ENCODE data around the gene HDAC9. TPM values are rescaled to one million over a fixed set of nuclear protein-coding genes. Genes with fewer than 3 reads are reported as not detected.

HDAC9 gene
- total and polyA plus RNA-seq, 2 of the 13 experiments (the other 11 are each of a cell fraction or from before 2014, with no cell fraction given), result 0.05 to 0.07 TPM

DNA sequence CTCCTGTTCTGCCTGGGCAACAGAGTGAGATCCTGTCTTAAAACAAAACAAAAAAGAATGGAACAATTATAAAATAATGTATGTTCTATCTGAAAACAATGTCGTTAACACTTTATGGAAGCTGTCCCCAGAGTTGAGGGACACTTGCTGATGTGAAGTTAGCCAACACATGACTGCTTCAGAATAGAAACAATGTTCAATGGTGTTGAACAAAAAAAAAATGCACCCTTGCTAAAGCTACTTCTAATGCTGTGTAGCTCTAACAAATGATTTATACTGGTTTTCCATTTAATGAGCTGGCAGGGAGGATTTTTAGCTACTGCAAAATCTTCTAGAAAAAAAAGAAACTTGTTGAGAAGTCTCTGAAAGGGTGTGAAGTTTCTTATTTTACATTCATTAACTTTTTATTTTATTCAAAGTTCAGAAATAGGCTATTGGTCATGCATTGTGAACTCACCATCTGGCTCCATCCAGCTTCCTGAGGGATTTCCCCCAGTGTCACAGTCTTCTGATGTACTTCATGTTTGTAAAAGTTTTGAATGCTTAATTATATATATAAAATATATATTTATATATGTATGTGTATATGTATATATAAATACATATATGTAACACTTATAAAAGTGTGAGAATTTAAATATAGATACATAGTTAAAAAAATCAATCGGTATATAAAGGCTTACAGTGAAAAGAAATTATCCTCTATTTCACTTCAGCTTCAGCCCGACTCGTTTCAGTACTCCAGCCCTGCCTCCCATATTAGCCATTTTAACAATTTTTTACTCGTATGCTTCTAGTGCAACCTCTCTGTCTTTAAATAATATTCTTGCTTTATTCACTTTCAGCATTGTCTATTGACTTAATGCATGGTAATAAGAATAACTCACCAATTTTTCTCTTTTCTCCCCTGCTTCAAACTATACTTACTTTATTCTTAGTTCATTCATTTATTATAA lies 35.0 kb downstream of the HDAC9 start (continued):
- TF ChIP-seq HNF4G (IDR thresholded peaks at IDR 0.05; ENCODE audit: borderline replicate concordance, low read depth, low read length), result no peak
- TF ChIP-seq HNF4G (CRISPR knock-in tag; IDR thresholded peaks at IDR 0.05; ENCODE audit: borderline replicate concordance, low read depth), result no peak
- TF ChIP-seq ZFP36L1 (CRISPR knock-in tag; IDR thresholded peaks at IDR 0.05), result no peak
- TF ChIP-seq, protein P1, sequence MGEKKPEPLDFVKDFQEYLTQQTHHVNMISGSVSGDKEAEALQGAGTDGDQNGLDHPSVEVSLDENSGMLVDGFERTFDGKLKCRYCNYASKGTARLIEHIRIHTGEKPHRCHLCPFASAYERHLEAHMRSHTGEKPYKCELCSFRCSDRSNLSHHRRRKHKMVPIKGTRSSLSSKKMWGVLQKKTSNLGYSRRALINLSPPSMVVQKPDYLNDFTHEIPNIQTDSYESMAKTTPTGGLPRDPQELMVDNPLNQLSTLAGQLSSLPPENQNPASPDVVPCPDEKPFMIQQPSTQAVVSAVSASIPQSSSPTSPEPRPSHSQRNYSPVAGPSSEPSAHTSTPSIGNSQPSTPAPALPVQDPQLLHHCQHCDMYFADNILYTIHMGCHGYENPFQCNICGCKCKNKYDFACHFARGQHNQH (CRISPR knock-in tag; IDR thresholded peaks at IDR 0.05), result no peak
- TF ChIP-seq, protein P2, sequence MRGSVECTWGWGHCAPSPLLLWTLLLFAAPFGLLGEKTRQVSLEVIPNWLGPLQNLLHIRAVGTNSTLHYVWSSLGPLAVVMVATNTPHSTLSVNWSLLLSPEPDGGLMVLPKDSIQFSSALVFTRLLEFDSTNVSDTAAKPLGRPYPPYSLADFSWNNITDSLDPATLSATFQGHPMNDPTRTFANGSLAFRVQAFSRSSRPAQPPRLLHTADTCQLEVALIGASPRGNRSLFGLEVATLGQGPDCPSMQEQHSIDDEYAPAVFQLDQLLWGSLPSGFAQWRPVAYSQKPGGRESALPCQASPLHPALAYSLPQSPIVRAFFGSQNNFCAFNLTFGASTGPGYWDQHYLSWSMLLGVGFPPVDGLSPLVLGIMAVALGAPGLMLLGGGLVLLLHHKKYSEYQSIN (CRISPR knock-in tag; IDR thresholded peaks at IDR 0.05; ENCODE audit: borderline replicate concordance), result no peak
- no peak for TF ChIP-seq ZNF605 (CRISPR knock-in tag; IDR thresholded peaks at IDR 0.05)
- no peak for TF ChIP-seq DPF2 (CRISPR knock-in tag; IDR thresholded peaks at IDR 0.05; ENCODE audit: borderline replicate concordance, low read depth)
- no peak for TF ChIP-seq ZIK1 (CRISPR knock-in tag; IDR thresholded peaks at IDR 0.05; ENCODE audit: borderline replicate concordance, low read depth)
- no peak for TF ChIP-seq KDM2A (CRISPR knock-in tag; IDR thresholded peaks at IDR 0.05; ENCODE audit: borderline replicate concordance, low read depth)
- TF ChIP-seq ZFX (CRISPR knock-in tag; IDR thresholded peaks at IDR 0.05; ENCODE audit: low read depth), result no peak
